HEK293 (cell line): ENCODE results near the gene ME3.

Experiments
- CTCF ChIA-PET: fragments of 350-600 bp; formaldehyde crosslinking; extraction: SDS; loops from one replicate; lab custom pipeline; 2021; ENCODE audit warnings: antibody characterized with exemption; lab: Yijun Ruan, JAX
- POLR2A ChIA-PET: fragments of 300-600 bp; formaldehyde crosslinking; extraction: SDS; loops from one replicate; lab custom pipeline; 2020; ENCODE audit warnings: antibody characterized with exemption, inconsistent platforms; lab: Yijun Ruan, JAX
- H3K27ac ChIP-seq: fragments of 200-500 bp; sonication (Bioruptor generic); 2 replicates; pipeline ENCODE4 v1.5.1; 2014; ENCODE audit warnings: low read depth, low read length, control low read depth, inconsistent platforms; ENCODE audit errors: extremely low read depth
- H3K36me3 ChIP-seq, 2 experiments: fragments of 200-500 bp in 1 of 2; sonication (Bioruptor generic) in 1 of 2; 1 replicate in 1 of 2; 2 replicates in 1 of 2; pipeline ENCODE4 v1.5.1; 2014 to 2017; ENCODE audit warnings: inconsistent platforms in 2 of 2, low read length in 2 of 2; ENCODE audit not compliant: control insufficient read depth in 2 of 2, insufficient read depth in 1 of 2
- H3K4me1 ChIP-seq: fragments of 200-500 bp; sonication (Bioruptor generic); 2 replicates; pipeline ENCODE4 v1.5.1; 2014; ENCODE audit warnings: mild to moderate bottlenecking, low read length, inconsistent platforms; ENCODE audit not compliant: control insufficient read depth, insufficient read depth
- H3K4me3 ChIP-seq: 2 replicates; pipeline ENCODE4 v1.5.1; 2011; ENCODE audit warnings: low read depth, mild to moderate bottlenecking, control low read depth, low read length, moderate library complexity
- H3K9me3 ChIP-seq: fragments of 200-500 bp; sonication (Bioruptor generic); 2 replicates; pipeline ENCODE4 v1.5.1; 2014; ENCODE audit warnings: low read depth, low read length, inconsistent platforms; ENCODE audit not compliant: control insufficient read depth, insufficient read depth
- YY1 ChIP-seq: fragments of 450-650 bp; formaldehyde crosslinking; IDR thresholded peaks from 2 replicates; pipeline ENCODE4 v1.5.1; 2018; ENCODE audit warnings: missing biosample characterization, missing genetic modification characterization
- ZBTB20 ChIP-seq: fragments of 450-650 bp; formaldehyde crosslinking; IDR thresholded peaks from 2 replicates; pipeline ENCODE4 v1.5.1; 2016; ENCODE audit warnings: missing biosample characterization, missing genetic modification characterization
- ZFP69B ChIP-seq: fragments of 450-650 bp; formaldehyde crosslinking; IDR thresholded peaks from 2 replicates; pipeline ENCODE4 v1.5.1; 2016; ENCODE audit warnings: missing biosample characterization, missing genetic modification characterization
- ZNF138 ChIP-seq: fragments of 450-650 bp; formaldehyde crosslinking; IDR thresholded peaks from 2 replicates; pipeline ENCODE4 v1.5.1; 2016; ENCODE audit warnings: missing biosample characterization, missing genetic modification characterization, borderline replicate concordance
- ZNF221 ChIP-seq: fragments of 450-650 bp; formaldehyde crosslinking; IDR thresholded peaks from 2 replicates; pipeline ENCODE4 v1.5.1; 2017; ENCODE audit warnings: missing biosample characterization, missing genetic modification characterization, borderline replicate concordance
- ZNF23 ChIP-seq: fragments of 450-650 bp; formaldehyde crosslinking; IDR thresholded peaks from 2 replicates; pipeline ENCODE4 v1.5.1; 2016; ENCODE audit warnings: missing biosample characterization, missing genetic modification characterization, borderline replicate concordance
- ZNF24 ChIP-seq: fragments of 450-650 bp; formaldehyde crosslinking; IDR thresholded peaks from 2 replicates; pipeline ENCODE4 v1.5.1; 2016; ENCODE audit warnings: missing biosample characterization, missing genetic modification characterization
- ZNF510 ChIP-seq: fragments of 450-650 bp; formaldehyde crosslinking; IDR thresholded peaks from 2 replicates; pipeline ENCODE4 v1.5.1; 2018; ENCODE audit warnings: mild to moderate bottlenecking, missing genetic modification characterization, missing biosample characterization; ENCODE audit not compliant: insufficient replicate concordance
- ZNF624 ChIP-seq: fragments of 450-650 bp; formaldehyde crosslinking; IDR thresholded peaks from 2 replicates; pipeline ENCODE4 v1.5.1; 2017; ENCODE audit warnings: missing biosample characterization, missing genetic modification characterization
- ZNF776 ChIP-seq: fragments of 450-650 bp; formaldehyde crosslinking; IDR thresholded peaks from 2 replicates; pipeline ENCODE4 v1.5.0; 2017; ENCODE audit warnings: missing biosample characterization, missing genetic modification characterization, borderline replicate concordance
- ZNF777 ChIP-seq: fragments of 450-650 bp; formaldehyde crosslinking; IDR thresholded peaks from 2 replicates; pipeline ENCODE4 v1.5.1; 2017; ENCODE audit warnings: missing biosample characterization, missing genetic modification characterization, borderline replicate concordance
- ZNF792 ChIP-seq: fragments of 450-650 bp; formaldehyde crosslinking; IDR thresholded peaks from 2 replicates; pipeline ENCODE4 v1.5.1; 2016; ENCODE audit warnings: missing biosample characterization, missing genetic modification characterization
- ZSCAN30 ChIP-seq: fragments of 450-650 bp; IDR thresholded peaks from 2 replicates; pipeline ENCODE4 v1.5.1; 2018; ENCODE audit warnings: missing biosample characterization, mild to moderate bottlenecking, missing genetic modification characterization, moderate library complexity
- TF ChIP-seq, protein P1 (sequence below): fragments of 450-650 bp; IDR thresholded peaks from 2 replicates; pipeline ENCODE4 v1.5.1; 2018; ENCODE audit warnings: missing biosample characterization, mild to moderate bottlenecking, missing genetic modification characterization
- TF ChIP-seq, protein P2 (sequence below): fragments of 450-650 bp; formaldehyde crosslinking; IDR thresholded peaks from 2 replicates; pipeline ENCODE4 v1.5.1; 2016; ENCODE audit warnings: missing biosample characterization, missing genetic modification characterization
- TF ChIP-seq, protein P3 (sequence below): fragments of 450-650 bp; formaldehyde crosslinking; conservative IDR thresholded peaks from 2 replicates; pipeline ENCODE4 v1.5.1; 2016; ENCODE audit warnings: low read depth, missing biosample characterization, missing genetic modification characterization
- TF ChIP-seq, protein P4 (sequence below): fragments of 450-650 bp; formaldehyde crosslinking; IDR thresholded peaks from 2 replicates; pipeline ENCODE4 v1.5.1; 2017; ENCODE audit warnings: missing biosample characterization, missing genetic modification characterization
- TF ChIP-seq, protein P5 (sequence below): fragments of 450-650 bp; formaldehyde crosslinking; IDR thresholded peaks from 2 replicates; pipeline ENCODE4 v1.5.1; 2017; ENCODE audit warnings: missing biosample characterization, missing genetic modification characterization
- TF ChIP-seq, protein P6 (sequence below): fragments of 450-650 bp; formaldehyde crosslinking; IDR thresholded peaks from 2 replicates; pipeline ENCODE4 v1.5.1; 2016; ENCODE audit warnings: missing biosample characterization, missing genetic modification characterization

ME3 gene

DNA sequence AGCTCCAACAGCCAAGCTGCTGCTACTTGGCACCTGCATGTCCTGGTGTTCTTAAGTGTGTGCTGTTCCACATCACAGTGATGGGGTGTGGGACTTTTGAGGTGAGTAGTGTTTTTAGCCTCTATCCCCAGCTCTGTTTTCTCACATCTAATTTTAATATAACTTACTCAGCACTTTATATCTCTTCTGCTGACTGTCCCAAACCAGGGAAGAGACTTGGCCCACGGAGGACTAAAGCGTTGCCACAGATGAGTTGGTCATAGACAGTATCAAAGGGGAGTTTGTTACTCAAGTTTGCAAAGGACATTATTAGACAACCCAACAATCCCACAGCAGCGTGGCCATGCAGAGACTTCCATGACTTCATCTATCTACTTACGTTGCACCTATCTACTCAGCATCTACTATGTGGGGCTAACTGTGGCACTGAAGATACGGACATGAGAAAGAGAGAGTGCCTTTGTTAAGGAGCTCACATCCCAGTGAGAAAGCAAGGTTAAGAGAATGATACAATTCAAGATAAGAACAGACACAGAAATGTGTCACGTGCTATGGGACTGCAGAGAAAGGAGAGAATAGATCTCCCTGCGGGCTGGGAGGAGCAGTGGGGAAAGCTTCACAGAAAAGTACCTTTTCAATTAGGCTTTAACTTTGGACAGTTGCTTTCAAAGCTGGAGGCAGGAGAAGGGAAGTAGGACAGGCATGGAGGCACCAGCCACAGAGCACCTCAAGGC is 82.4 kb downstream of the ME3 start:
- POLR2A ChIA-PET = no interaction called here
- H3K36me3 ChIP-seq = no peaks in the 10 kb centered on the region
- no peak overlapping the region for H3K4me3 ChIP-seq
- no peak overlapping the region for H3K27ac ChIP-seq
- TF ChIP-seq, protein P1, sequence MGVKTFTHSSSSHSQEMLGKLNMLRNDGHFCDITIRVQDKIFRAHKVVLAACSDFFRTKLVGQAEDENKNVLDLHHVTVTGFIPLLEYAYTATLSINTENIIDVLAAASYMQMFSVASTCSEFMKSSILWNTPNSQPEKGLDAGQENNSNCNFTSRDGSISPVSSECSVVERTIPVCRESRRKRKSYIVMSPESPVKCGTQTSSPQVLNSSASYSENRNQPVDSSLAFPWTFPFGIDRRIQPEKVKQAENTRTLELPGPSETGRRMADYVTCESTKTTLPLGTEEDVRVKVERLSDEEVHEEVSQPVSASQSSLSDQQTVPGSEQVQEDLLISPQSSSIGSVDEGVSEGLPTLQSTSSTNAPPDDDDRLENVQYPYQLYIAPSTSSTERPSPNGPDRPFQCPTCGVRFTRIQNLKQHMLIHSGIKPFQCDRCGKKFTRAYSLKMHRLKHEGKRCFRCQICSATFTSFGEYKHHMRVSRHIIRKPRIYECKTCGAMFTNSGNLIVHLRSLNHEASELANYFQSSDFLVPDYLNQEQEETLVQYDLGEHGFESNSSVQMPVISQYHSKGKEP (tag by site-specific recombination) = no peak
- TF ChIP-seq ZNF23 (tag by site-specific recombination) (no peak), ZNF510 (tag by site-specific recombination) (no peak), ZNF776 (tag by site-specific recombination) (no peak), YY1 (tag by site-specific recombination) (no peak), ZSCAN30 (tag by site-specific recombination) (no peak), ZNF138 (no peak), ZBTB20 (tag by site-specific recombination) (no peak)
- TF ChIP-seq, protein P2, sequence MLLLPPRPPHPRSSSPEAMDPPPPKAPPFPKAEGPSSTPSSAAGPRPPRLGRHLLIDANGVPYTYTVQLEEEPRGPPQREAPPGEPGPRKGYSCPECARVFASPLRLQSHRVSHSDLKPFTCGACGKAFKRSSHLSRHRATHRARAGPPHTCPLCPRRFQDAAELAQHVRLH (tag by site-specific recombination) = no peak
- TF ChIP-seq, protein P3, sequence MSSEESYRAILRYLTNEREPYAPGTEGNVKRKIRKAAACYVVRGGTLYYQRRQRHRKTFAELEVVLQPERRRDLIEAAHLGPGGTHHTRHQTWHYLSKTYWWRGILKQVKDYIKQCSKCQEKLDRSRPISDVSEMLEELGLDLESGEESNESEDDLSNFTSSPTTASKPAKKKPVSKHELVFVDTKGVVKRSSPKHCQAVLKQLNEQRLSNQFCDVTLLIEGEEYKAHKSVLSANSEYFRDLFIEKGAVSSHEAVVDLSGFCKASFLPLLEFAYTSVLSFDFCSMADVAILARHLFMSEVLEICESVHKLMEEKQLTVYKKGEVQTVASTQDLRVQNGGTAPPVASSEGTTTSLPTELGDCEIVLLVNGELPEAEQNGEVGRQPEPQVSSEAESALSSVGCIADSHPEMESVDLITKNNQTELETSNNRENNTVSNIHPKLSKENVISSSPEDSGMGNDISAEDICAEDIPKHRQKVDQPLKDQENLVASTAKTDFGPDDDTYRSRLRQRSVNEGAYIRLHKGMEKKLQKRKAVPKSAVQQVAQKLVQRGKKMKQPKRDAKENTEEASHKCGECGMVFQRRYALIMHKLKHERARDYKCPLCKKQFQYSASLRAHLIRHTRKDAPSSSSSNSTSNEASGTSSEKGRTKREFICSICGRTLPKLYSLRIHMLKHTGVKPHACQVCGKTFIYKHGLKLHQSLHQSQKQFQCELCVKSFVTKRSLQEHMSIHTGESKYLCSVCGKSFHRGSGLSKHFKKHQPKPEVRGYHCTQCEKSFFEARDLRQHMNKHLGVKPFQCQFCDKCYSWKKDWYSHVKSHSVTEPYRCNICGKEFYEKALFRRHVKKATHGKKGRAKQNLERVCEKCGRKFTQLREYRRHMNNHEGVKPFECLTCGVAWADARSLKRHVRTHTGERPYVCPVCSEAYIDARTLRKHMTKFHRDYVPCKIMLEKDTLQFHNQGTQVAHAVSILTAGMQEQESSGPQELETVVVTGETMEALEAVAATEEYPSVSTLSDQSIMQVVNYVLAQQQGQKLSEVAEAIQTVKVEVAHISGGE = no peak
- TF ChIP-seq, protein P4, sequence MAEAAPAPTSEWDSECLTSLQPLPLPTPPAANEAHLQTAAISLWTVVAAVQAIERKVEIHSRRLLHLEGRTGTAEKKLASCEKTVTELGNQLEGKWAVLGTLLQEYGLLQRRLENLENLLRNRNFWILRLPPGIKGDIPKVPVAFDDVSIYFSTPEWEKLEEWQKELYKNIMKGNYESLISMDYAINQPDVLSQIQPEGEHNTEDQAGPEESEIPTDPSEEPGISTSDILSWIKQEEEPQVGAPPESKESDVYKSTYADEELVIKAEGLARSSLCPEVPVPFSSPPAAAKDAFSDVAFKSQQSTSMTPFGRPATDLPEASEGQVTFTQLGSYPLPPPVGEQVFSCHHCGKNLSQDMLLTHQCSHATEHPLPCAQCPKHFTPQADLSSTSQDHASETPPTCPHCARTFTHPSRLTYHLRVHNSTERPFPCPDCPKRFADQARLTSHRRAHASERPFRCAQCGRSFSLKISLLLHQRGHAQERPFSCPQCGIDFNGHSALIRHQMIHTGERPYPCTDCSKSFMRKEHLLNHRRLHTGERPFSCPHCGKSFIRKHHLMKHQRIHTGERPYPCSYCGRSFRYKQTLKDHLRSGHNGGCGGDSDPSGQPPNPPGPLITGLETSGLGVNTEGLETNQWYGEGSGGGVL (tag by site-specific recombination) = no peak
- H3K9me3 ChIP-seq = no peaks in the 10 kb centered on the region
- CTCF ChIA-PET = interaction anchor here (0.7 to 2.3 kb wide), 5 partner anchors 17 to 349 kb away, joined by 3 to 5 read pairs (median 3); no protein-coding TSS in a partner anchor
- H3K4me1 ChIP-seq = peaks cover 6% of the 10 kb centered on the region; the same call in 1 of the 2 replicates

DNA sequence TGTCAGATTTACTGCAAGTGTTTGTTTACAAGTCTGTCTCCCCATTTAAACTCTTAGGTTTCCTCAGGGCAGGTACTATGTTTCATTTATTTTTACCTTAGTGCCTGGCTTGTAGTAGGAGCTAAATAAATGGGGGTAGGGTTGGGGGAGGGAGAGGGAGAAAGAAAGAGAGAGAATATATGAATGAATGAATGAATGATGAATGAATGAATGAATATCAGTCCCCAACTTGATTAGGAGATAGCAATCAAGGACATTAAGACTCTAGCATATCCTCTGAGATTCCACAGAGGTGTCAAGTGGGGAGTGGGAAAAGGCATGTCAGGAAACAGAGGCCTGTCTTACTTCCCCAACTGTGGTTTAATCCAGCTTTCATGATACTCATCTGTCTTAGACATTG is 83.2 kb downstream of the ME3 start:
- Histone ChIP-seq H3K27ac (no peak overlapping the region; the same call in 1 of the 2 replicates), H3K4me3 (no peak overlapping the region), H3K9me3 (no peaks in the 10 kb centered on the region), H3K36me3 (no peaks in the 10 kb centered on the region), H3K4me1 (peaks cover 6% of the 10 kb centered on the region; the same call in 1 of the 2 replicates)
- CTCF ChIA-PET = interaction anchor here (0.6 to 2.3 kb wide), 7 partner anchors 19 to 395 kb away, joined by 3 to 6 read pairs (median 4); no protein-coding TSS in a partner anchor
- POLR2A ChIA-PET = no interaction called here
- TF ChIP-seq ZFP69B (tag by site-specific recombination) (no peak), ZNF624 (no peak), ZNF777 (tag by site-specific recombination) (no peak), ZNF221 (no peak), ZNF792 (no peak), ZNF24 (tag by site-specific recombination) (no peak)
- TF ChIP-seq, protein P5, sequence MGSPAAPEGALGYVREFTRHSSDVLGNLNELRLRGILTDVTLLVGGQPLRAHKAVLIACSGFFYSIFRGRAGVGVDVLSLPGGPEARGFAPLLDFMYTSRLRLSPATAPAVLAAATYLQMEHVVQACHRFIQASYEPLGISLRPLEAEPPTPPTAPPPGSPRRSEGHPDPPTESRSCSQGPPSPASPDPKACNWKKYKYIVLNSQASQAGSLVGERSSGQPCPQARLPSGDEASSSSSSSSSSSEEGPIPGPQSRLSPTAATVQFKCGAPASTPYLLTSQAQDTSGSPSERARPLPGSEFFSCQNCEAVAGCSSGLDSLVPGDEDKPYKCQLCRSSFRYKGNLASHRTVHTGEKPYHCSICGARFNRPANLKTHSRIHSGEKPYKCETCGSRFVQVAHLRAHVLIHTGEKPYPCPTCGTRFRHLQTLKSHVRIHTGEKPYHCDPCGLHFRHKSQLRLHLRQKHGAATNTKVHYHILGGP (tag by site-specific recombination) = no peak
- TF ChIP-seq, protein P6, sequence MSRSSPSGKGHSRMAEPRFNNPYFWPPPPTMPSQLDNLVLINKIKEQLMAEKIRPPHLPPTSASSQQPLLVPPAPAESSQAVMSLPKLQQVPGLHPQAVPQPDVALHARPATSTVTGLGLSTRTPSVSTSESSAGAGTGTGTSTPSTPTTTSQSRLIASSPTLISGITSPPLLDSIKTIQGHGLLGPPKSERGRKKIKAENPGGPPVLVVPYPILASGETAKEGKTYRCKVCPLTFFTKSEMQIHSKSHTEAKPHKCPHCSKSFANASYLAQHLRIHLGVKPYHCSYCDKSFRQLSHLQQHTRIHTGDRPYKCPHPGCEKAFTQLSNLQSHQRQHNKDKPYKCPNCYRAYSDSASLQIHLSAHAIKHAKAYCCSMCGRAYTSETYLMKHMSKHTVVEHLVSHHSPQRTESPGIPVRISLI (tag by site-specific recombination) = no peak
